Right hindlimb (tissue), 1 donor: ENCODE results near the gene RFPL2.

Experiments
- DNase-seq: peaks from one replicate; pipeline ENCODE4 v3.0.0-alpha.2; 2018

Gene RFPL2

GRCh38 chr22:32204856-32205722 lies at the start of gene RFPL2:
TSS of gene RFPL2 (minus strand) at chr22:32205073. CDS start at chr22:32202451, 2,622 bp downstream.
- no peak for DNase-seq

GRCh38 chr22:32249231-32249630 lies 44.4 kb upstream of the RFPL2 start:
- DNase-seq = no peak

DNA sequence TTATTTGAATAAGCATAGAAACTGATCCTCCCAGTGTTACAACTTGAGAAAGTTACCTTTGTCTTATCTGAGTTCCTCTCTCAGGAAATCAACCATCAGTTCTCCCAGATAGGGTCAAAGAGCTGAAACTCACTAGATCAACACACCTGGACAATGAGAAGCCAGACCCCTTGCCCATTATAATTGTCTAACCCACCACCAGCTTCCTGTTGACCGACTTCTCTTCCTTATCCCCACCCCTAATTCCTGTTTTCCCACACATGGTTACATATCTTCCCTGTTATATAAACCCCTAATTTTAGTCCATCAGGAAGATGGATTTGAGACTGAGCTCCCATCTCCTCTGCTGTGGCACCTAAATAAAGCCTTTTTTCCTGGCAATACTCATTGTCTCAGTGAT lies 43.4 kb upstream of the RFPL2 start:
- no peak for DNase-seq

DNA sequence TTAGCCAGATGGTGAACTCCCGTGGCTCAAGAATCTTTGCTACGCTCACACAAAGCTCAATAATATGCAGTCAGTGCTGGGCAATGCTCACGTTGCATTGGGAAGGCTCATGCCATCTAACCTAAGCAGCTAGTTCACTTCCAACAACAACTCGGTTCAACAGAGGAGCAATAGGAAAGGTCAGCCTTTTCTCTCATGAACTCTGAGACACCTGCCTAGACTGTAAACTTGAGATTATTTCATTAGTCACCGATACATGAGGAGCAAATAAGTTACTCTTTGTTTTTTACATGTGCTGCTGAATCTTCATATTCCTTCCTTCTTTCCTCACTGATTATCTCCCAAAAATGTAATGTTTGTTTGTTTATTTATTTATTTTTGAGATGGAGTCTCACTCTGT lies 41.3 kb upstream of the RFPL2 start:
- no peak for DNase-seq

DNA sequence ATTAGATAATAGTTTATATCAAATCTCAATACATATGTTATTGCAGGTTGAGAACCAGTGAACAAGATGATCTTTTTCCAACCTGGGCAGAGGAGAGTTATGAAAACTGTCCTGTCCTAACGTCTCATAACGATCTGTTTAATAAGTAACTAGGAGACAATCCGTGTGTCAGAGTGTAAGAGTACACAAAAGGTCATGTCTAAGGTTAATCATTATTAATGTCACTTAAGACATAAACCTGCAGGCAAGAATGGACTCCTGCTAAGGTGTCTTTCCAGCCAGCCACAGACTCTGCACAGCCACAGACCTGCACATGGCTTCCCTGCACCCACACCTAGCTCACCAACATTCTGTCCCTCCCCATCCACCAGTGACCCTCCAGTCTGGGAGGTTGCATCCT lies 40.2 kb upstream of the RFPL2 start:
- DNase-seq = no peak

DNA sequence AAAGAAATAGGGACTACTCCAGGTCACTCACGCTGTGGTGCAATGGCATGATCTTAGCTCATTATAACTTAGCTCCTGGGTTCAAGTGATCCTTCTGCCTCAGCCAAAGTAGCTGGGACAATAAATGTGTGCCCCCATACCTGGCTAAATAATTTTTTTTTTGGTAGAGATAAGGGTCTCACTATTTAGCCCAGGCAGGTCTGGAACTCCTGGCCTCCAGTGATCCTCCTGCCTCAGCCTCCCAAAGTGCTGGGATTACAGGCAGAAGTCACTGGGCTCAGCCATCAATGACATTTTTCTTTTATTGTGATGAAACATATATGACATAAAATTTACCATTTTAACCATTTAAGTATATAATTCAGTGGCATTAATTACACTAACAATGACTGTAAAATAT lies 39.7 kb upstream of the RFPL2 start:
- no peak for DNase-seq

- DNase-seq = no peak
These were observed 35.6 kb upstream of the RFPL2 start for GRCh38 chr22:32240461-32240860.

GRCh38 chr22:32237906-32238305 lies 33.0 kb upstream of the RFPL2 start:
- no peak for DNase-seq

DNA sequence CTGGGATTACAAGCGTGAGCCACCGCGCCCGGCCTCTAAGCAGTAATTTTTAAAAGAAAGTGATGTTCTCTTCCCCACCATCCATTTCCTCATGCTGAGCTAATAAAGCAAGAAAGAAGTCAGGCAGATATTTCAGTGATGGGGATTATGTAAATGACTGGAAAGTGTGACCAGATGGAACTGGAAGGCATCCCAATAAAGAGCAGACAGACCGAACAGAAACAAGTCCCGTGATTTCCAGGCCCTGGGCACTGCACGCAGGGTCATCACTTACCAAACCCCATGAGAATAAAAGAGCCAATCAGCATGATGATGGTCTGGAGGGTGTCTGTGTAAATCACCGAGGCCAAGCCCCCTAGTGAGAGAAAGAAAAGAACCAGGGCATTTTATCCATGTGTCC lies 32.1 kb upstream of the RFPL2 start:
- DNase-seq = no peak

DNA sequence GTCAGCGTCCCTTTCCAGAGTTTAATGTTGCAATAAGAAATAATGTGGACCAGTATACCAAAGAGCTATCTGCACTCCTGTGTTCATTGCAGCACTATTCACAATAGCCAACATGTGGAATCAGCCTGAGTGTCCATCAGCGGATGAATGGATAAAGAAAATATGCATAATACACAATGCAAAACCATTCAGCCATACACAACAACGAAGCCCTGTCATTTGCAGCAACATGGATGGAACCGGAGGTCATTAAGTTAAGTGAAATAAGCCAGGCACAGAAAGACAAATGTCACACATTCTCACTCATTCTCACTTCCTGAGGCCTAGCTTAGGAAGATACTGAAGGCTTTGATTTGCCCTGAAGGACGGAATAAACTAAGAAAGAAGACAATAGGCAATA lies 28.2 kb upstream of the RFPL2 start:
- no peak for DNase-seq

GRCh38 chr22:32232191-32232830 lies 27.4 kb upstream of the RFPL2 start:
- no peak for DNase-seq

DNA sequence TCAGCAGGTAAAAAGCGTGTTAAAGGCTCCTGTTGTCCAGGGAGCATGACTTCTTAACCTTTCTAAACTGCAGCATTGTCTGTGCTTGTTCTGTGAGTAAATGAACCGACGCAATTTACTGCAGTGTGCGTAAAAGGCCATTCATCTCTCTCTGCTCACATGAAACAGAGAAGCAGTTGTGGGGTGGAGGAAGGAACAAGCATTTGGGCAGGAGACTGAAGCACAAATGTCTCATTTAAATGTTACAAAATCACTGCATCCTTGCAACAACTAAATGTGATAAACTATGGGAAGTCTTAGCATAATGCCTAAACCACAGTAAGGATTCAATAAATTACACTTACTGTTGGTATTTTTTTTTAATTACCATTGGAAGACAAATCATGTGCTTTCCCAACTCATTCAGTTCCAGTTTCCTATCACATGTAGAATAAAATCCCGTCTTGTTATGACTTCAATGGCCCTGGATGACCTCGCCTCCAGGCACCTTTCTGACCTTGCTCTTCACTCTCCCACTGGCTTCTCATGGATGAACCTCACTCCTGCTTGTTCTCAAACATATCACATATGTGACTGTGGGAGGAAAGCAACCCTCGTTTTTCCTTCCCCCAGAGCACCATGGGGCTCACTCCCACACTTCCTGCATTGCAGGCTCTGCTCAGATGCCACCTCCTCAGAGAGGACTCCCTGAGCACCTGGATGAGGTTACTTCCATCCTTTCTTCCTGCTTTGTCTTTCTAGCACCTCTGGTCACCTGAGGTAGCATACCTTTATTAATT lies 21.6 kb upstream of the RFPL2 start:
- no peak for DNase-seq

DNA sequence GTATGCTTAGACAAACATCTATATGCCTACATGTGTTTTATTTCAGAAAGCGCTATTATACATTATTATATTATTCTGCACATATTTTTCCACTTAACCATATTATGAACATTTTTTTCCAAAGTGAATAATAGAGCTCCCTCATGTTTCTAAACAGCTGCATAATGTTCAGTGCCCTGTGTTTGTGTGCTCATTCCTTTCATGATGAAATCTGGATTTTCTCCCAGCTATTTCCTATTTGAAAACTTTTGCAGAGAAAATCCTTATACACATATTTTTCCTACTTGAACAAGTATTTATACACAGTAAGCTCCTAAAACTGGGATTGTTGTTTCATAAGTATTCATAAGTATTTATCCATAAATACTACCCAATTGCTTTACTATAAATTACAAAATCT lies 18.1 kb upstream of the RFPL2 start:
- no peak for DNase-seq

DNA sequence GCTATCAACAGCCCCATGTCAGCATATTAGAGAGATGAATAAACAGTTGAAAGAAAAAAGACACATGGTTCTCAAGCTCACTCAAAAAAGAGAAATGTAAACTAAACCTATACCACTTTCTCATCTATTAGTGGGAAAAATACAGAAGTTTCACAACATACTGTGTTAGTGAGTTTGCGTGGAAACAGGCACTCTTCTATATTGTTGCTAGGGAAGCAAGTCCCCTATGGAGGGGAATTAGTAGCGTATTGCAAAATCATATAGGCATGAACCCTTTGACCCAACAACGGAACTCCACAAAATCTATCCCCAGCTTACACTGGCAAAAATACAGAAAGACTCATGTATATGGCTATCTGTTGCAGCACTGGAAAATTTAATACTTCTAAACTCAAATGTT lies 14.2 kb upstream of the RFPL2 start:
- DNase-seq = no peak

GRCh38 chr22:32218470-32218869 lies 13.6 kb upstream of the RFPL2 start:
- no peak for DNase-seq

DNA sequence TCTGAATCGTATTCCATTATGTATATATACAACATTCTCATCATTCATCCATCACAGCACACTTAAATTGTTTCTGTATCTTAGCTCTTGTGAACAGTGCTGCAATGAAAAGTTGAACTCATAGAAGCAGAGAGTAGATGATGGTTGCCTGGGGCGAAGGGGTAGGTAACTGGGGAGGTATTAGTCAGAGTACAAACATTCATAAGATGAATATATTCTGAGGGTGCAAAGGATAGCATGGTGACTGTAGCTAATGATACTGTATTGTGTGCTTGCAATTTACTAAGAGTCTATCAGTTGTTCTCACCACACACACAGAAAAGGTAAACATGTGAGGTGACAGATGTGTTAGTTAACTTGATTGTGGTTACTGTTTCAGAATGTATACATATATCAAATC lies 12.6 kb upstream of the RFPL2 start:
- no peak for DNase-seq

DNA sequence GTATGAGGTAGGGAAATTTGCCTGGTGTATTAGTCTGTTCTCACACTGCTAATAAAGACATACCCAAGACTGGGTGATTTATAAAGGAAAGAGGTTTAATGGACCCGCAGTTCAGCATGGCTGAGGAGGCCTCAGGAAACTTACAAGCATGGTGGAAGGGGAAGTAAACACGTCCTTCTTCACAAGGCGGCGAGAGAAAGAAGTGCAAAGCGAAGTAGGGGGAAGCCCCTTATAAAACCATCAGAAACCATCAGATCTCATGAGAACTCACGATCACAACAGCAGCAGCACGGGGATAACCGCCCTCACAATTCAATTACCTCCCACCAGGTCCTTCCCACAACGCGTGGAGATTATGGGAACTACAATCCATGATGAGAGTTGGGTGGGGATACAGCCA lies 12.0 kb upstream of the RFPL2 start:
- no peak for DNase-seq

DNA sequence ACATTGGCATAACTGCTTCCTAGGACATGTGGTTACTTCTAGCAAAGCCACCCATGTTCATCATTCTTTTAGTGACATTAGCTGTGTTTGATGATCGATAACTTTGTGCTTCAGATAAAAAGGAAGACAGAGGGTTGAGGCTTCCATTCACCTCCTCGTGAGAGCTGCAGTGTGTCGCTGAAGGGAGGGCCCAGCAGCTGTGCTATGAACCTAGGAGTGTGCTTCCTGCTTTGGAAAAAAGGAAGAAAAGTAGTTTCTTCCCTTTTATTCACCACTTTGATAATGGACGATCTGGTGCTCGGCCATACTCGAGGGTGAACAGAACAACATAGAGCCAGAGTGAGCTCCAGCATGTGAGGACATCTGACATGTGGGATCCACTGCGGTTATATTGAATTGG lies 6.1 kb upstream of the RFPL2 start:
- no peak for DNase-seq

- no peak for DNase-seq
These were observed 3.8 kb upstream of the RFPL2 start for GRCh38 chr22:32208681-32209080.

DNA sequence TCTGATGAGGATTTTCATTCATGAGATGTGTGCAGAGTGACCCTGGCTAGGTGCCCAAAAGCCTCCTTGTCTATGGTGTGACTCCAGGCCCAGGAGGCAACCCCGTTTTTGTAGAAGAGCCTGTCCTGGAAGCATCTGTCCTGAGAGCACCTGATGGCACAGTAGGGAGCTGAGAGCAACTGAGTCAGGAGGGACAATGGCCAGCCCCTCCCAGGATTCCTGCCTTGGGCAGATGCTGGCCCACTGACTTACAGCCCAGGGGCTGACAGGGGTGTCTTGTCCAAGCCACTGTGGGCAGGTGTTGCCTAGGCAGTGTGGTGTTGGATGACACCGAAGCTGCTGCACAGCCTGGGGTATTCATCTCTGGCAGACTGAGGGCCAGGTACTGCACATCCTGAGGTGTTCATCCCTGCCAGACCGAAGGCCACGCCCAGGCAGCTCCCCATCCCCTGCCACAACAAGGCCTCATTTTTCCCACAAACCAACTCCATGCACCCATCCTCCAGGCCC lies 3.2 kb upstream of the RFPL2 start:
- DNase-seq = no peak

DNA sequence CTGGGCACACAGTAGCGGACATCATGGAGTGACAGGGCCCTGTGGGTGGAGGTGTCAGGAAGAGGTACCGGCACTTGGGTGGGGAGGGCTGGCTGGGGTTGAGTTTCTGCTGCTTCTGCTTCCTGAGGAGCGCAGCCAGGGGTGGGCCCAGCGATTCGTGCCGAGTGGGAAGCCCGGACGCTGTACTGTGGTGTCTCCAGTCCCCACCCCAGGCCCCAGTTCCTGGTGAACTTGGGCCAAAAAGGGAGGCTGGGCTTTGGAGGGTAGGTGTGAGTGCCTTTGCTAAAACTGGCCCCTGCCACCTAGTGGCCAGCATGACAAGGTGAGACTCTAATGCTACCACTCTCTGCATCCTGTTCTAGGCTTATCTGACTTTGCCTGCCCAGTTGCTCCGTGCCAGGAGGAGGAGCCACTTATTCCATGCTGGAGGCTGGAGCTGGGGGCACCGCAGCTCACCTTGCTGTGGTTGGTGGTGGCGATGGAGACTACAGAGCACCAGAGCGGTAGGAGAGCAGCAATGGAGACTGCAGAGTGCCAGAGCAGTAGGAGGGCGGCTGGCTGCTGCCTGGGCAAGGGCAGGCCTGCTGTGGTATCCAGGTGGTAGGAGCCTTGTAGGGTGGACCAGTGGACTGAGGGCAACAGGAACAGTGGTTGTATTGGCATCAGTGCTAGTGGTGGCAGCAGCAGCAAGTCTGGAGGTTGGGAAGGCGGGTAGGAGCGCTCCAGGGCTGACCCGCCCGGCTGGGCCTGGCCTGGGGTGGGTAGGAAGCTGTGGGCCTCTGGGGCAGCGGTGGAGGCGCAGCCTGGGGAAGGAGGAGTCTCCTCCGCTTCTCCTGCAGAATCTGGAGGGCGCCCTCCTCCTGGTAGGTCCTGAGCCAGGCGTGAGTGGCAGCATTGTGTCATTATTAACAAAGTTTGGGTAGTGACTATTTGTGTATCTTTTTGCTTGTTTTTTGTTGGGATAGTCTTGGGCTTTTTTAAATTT lies 2.2 kb upstream of the RFPL2 start:
- DNase-seq = no peak
